Stimulated activated CD8-positive, alpha-beta memory T cell treated with anti-CD3 and anti-CD28 coated beads, Interleukin-15, amount 100 ng/mL, for 48 hours (primary cell): ENCODE data around the gene M6PR.
A peak's percentile ranks its signal among the peaks of the same experiment; 100 is the strongest.
"Not testable (repeated sequence)": the region's sequence is repeated elsewhere in the genome, so short reads cannot be mapped to it uniquely, and the experiment has no call there.

Source experiments
- DNase-seq, 2 donors: peaks; one replicate each; pipeline ENCODE4 v3.0.0-alpha.2; 2020; ENCODE audit warnings: low read depth in 2 of 2

The M6PR gene

DNA sequence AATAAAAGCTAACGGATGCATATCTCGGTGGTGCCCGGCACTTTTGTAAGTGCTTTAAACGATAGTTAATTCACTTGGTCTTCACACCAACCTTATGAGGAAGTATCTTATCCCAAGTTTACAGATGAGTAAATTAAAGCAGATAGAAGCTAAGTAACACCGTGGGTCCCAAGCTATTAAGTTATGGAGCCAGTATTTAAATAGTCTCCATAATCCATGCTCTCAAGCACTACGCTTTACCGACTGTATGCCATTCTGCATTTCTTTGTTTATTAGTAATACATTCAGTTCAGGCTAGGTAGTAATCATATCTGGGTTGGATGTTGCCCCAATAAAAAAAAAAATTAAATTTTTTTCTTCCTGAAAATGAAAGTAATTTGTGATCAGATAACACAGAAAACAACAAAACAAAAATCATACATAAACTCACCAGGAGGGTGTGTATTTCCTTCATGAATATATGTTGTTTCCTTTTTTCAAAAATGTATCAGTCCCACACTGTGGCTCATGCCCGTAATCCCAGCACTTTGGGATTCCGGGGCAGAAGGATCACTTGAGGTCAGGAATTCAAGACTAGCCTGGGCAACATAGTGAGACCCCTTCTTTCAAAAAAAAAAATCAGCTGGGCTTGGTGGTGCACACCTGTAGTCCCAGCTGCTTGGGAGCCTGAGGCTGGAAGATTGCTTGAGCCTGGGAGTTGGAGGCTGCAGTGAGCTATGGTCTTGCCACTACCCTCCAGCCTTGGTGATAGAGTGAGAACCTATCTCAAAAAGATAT, 1.4 kb upstream of the M6PR start:
- no peak for DNase-seq

DNA sequence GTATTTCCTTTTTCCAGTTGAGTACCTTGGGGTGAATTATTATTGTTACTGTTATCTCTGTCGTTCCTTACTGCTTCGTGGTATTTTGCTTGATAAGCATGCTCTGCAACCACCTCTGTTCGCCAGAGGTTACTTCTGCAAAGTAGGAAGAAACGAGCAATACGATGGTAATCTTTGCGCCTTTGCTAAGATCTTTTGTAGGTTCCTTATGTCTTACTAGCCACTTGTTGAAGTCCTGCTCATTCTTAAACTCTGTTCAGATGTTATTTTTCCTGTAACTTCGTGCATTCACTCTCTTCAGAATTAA, 729 bp upstream of the M6PR start:
- no peak for DNase-seq

DNA sequence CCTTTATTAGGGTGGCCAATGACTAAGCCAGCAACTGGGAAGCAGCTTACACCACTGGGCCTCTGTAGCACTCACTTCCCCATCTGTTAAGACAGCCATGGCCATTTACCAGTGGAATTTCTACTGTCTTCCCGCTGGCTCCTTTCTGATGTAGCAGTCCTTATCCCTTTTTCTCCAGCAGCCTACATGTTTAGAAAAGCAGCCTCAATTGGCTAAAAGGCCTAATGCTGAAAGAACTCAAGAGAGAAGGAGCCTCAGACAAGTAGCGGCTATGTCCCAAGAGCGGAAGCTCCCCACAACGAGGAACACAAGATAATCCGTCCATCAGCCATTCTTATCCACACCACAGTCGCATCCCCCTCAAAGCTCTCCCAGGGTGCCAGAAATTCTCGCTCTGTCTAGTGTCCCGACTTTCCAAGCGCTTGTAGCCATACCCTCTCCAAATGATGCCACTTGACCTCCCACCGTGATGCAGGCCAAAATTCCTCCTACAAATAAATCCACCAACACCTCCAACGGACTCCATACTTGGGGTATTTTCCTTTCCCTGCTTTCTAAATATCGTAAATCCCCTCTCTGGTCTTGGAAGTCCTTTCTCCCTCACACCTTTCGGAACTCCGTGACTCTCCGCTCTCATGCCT, 624 bp downstream of the M6PR start:
- no peak for DNase-seq

DNA sequence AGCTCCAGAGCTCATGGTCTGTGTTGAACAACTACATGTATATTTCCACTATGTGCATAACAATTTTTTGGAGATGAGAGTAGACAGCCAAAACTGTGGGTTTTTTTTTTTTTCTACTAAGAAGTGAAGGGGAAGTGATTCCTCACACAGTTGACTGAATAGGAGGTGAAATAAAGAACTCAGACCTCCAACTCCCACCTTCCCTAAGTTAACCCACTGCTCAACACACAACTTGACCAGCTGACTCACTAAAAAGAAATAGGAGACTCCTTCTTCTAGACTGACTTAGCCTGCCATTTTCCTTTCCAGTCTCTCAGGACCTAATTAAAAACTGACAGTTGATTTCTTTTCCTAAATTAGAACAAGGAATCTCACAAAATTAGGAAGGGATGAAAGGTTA, 1.7 kb downstream of the M6PR start:
- no peak for DNase-seq

DNA sequence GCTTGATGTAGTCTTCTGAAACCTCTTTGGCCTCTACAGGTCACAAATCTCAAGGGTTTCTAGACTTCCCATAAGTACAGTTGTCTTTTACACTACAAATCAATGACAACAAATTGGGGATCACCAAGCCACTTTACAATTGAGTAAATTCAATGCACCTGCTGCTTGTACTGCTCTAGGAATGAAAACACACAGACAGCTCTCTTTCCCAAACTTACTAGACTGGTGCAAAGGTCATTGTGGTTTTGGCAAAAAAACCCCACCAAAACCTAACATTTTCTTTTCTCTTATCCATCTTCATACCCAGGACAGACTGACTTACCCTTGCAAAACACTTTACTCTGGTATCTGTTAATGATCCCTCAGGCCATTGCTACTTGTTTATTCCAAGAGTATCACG, 2.7 kb downstream of the M6PR start:
- DNase-seq: no peak

DNA sequence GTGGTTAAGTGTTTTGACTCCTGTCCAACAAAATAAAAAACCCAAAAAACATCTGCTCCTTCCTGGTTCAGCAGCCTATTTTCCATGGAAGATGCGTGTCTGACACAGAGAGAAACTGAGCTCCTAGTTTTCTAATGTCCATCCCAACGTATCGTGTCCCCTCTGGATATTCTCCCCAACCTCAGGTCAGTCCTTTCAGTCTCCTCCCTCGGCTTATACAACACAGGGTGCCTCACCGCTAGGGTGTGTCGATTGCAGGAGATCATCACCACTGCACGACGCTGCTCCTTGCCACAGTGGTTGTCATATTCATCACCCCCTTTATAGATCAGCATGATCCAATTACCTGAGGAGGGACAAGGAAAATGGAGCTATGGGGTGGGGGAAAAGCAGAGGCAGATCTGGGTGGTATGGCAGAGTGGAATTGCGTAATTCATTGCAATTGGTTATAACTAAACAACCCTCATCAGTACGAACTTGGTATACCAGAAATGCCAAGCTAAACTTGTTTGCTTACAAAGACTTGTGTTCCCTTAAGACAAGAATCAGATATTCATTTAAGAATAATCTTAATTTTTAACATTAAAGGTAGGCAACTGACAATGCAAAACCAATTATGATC, 5.8 kb downstream of the M6PR start:
- no peak for DNase-seq

DNA sequence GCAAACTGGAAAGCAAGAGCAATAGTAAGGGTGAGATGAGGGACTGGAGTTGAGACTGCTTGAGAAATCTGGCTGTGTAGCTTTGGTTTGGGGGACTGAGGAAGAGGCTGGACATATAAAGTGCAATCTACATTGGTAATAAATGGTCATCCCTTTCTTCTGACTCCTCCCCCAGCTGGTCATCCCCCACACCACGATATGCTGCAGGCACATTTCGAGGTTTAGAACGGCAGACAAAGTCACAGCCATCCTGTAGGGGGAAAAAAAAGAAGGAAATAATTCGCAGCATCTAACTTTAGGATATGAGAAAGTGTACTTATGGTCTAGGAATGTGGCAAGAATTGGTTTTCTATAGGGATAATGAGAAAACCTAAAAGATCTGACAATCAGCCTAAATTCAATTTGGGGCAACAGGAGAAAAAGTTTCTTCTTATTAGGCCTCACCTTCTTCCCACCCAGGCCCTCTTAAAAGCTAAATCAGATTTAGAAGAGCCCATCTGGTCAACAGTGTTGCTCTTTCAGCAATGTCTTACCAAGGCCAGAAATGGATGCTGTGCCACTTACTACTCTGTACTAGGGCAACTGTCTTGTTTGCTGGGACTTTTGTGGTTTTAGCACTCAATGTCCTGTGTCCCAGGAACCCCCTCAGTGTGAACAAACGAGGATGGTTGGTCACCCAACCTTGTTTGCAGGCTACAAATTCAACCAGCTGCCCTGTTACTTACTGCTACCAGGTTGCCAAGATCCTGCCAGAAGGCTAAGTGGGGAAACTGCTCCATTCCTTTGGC, 7.6 kb downstream of the M6PR start:
- DNase-seq: no peak

DNA sequence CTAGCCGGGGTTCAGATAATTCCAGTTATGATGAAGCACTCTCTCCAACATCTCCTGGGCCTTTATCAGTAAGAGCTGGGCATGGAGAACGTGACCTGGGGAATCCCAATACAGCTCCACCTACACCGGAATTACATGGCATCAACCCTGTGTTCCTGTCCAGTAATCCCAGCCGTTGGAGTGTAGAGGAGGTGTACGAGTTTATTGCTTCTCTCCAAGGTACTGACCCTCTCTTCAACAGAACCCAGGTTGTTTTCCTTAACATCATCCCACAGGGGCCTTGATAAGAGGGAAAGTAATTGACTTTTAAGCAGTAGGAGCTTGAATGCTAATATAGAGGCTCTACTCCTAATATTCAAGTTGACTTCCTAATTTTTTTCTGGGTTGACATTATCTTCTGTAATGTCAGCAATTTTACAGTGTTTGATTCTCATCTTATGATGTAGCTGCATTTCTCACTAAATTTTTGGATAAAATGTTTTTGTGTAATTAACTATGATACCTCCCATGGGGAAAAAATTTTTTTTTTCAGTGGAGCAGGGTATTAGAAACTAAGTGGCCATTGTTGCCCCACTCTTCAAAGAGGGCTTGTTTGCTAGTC, 11.5 kb downstream of the M6PR start:
- not testable (repeated sequence) for DNase-seq

DNA sequence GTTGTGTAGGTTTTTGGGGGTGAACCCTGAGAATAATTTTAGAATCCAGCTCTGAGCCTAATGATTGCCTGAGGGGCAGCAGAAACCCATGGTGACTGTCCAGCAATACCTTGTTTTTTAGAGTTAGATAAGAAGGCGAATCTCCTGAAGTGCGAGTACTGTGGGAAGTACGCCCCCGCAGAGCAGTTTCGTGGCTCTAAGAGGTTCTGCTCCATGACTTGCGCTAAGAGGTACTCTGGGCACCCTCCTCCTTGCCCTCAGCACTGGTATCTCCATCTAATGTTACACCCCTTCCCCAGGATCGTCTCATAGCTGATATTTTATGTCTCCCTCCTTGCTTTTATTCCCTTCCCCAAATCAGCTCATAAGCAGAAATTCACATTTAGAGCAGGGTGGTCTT, 12.7 kb downstream of the M6PR start:
- no peak for DNase-seq

DNA sequence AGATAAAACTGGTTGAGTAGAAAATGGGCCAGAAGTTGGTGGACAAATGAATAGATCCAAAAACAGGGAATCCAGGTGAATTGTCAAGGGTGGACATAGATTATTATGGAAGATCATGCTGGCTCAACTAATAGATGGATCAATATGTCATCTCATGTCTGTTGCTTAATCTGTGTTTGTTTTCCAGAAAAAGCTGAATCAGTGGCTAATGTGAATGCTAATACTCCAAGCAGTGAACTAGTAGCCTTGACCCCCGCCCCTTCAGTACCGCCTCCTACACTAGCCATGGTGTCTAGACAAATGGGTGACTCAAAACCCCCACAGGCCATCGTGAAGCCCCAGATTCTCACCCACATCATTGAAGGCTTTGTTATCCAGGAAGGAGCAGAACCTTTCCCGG, 15.4 kb downstream of the M6PR start:
- not testable (repeated sequence) for DNase-seq

DNA sequence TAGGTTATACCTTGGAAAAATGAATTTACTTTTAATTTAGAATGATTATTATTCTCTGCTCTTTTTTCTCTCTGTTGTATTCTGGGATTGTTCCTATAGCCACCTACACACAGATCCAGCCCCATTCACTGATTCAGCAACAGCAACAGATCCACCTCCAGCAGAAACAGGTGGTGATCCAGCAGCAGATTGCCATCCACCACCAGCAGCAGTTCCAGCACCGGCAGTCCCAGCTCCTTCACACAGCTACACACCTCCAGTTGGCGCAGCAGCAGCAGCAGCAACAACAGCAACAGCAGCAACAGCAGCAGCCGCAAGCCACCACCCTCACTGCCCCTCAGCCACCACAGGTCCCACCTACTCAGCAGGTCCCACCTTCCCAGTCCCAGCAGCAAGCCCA, 17.0 kb downstream of the M6PR start:
- not testable (repeated sequence) for DNase-seq

DNA sequence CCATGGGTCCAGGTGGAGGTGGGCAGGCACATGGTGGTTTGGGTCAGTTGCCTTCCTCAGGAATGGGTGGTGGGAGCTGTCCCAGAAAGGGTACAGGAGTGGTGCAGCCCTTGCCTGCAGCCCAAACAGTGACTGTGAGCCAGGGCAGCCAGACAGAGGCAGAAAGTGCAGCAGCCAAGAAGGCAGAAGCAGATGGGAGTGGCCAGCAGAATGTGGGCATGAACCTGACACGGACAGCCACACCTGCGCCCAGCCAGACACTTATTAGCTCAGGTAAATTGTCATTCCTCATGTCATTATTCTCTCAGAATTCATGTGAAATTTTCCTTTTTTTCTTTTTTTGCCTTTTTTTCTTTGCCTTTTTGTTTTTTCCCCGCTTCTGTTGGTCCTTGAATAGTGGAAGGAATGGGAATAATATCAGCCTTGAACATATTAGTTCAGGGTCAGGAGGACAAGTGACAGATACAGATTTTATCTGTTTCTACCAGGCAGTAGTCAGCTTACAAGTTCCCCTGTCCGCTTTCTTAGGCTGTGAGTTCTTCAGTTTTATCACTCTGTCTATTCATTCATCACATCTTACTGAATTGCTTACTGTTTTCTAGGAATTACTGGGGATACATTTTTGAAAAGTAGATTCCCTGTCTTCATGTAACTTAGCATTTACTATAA, 18.7 kb downstream of the M6PR start:
- not testable (repeated sequence) for DNase-seq

DNA sequence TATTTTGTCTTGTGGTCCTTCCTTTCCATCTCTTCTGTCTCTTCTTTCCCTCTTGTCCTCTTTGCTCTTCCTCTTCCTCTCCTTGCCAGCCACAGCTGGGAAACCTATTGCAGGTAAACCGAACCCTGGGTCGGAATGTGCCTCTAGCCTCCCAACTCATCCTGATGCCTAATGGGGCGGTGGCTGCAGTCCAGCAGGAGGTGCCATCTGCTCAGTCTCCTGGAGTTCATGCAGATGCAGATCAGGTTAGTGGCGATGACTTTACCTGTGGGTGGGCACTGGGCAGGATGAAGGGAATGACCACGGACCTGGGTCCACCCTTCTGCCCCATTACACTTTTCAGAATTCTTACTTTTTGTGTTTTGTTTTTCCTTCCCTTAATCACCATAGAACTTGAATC, 26.9 kb downstream of the M6PR start:
- DNase-seq: no peak

DNA sequence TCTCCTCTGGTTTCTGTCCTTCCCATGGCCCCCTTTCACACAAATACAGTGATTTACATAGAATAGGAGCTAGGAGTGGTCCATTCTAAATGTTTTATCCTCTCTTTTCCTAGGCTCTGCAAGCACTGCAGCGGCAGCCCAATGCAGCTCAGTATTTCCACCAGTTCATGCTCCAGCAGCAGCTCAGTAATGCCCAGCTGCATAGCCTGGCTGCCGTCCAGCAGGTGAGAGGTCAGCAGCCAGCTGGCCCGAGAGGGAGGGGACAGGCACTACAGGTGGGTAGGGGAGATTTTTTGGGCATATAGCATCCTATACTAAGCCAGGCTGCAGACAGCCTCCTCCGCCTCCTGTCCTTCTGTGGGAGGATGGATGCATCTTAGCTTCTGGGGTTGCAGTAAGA, 29.8 kb downstream of the M6PR start:
- not testable (repeated sequence) for DNase-seq

DNA sequence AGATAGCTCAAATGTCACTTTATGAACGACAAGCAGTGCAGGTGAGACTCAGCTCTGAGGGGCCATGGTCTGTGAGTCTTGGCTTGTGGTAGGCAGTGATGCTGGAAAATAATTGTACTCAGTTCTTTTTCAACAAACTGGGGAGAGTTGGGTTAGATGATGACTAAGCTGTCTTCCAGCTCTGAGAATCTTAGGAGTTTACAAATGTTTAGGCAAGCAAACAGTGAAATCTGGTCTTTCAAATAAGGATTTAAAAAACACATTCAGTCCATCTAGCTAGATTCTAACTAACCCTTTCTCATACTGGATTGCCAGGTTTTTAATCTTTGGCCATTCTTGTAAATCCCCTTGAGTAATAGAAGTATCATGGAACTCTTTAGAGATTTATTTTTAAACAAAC, 31.7 kb downstream of the M6PR start:
- no peak for DNase-seq

DNA sequence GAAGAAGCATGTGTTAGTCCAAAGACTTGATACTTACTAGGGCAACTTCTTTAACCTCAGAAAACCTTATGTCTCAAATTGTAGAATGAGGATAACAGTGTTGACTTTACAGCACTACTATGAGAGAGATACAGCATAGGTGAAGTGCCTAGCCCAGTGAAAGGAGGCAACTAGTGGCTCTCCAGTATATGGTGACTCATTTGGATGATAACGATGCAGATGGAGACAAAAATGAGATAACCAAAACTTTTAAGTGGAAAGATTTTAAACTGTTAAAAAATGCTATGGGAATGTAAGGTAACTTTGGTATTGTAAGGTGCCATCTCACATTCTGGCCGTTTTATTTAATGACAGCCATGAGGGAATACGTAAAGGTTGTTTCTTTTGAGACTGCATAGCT, 32.4 kb downstream of the M6PR start:
- no peak for DNase-seq

DNA sequence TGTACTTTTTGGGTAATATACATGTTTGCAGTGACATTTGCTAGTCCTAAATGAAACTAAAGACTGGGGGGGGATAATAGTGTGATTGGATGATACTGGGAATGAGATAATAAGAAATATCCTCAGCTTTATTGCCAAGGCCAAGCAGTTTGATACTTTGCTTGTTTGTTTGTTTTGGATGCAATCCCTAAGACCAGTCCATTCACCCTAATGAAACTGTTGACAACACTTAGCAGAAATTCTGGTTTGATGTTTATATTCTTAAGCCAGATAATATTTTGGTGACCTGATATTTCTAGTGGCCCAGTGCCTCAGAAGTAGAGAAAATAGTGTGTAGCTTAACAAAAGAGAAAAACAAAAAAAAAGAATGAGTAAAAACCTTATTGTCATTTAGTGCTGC, 33.3 kb downstream of the M6PR start:
- no peak for DNase-seq

DNA sequence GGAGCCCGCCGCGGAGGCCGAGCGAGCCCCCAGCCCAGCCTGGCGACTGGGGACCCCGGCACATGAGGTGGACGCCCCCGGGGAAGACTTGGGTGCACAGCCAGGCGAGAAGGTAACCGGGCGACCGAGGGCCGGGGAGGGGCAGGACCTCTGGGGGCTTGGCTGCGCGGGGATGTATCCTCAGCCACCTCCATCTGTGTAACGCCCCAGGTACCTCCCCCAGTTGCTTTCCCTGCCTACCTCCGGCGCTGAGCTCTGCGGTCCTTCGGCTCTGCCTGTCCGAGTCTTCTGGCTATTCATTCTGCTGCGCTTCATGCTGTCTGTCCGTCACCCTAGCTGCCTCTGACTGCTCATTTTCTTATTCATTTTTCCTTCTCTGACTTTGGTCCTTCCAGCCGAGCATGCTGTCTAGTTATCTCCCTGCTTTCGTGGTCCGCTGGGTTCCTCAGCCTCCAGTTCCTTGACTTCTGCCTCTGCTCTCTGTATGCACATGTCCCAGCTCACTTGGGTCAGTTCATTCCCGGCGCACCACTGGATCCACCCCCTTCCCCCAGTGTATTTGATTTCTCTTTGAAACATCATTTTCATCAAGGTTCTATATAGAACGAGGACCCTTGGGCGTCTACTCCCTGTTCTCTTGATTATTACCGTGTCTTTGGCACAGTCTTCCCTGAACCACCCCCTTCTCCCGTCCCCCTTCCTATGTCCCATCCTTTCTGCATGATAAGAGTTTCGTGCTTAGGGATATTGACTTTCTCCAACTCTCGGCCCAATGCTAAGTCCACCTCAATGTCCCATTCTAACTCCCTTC, 34.5 kb downstream of the M6PR start:
- peak; percentile 21 to 36 for DNase-seq

DNA sequence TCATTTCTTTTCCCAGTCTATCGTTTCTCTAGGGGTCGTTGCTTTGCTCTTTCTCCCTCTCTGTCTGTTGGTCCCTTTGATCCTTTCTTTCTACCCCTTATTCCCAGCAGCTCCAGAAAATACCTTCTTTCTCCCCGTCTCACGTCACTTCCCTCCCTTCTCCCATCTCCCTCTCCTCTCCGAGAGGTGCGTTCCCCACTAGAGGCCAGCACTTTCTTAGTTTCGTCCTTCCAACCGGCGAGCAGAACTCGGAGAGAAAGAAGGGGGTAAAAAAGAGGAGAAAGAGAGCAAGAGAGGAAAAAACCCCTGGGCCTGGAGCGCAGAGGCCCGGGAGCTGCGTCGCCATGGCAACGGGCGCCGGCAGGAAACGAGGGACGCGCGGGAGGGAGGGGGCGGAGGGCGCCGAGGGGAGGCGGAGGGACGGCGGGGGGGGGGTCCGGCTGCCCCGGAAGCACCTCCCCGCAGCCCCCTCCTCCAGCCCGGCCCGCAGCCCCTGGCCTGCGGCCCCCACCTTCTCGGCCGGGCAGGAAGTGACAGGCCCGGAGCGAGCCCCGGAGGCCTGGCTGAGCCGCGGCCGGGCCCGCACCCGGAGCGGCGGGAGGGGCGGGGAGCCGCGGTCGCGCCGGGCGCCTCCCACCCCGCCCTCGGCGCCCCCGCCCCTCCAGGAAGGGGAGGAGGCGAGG, 35.3 kb downstream of the M6PR start, which contains the start of gene PHC1:
TSS of gene PHC1 (plus strand) at position 477 of the 683 bp plus-strand sequence. CDS start 3,169 bp downstream, outside the sequence.
- peak; percentile 47 to 56 for DNase-seq

DNA sequence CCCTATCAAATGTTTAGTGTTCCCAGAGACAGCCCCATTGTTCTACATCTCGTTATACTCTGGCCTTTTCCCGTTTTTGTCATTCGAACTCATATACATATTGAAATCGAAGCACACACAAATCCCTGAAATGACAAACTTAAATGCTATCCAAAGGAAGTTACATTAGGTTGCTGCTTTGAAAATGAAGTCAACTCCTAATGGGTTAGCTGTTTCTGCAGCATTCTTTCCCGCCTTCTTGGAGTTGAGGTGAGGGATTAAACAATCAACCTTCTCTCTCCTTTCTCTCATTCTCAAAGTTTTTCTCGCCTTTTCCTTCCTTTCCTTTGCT, 35.8 kb downstream of the M6PR start:
- DNase-seq: no peak
